Stimulated activated CD4-positive, alpha-beta T cell treated with anti-CD3 and anti-CD28 coated beads, Interleukin-1b, Interleukin-23, amount 100 ng/mL, for 24 hours (primary cell): ENCODE data around the gene GRM1.
"Not testable (repeated sequence)": the region's sequence is repeated elsewhere in the genome, so short reads cannot be mapped to it uniquely, and the experiment has no call there.

Source experiments
- DNase-seq, 4 experiments: peaks; one replicate each; pipeline ENCODE4 v3.0.0-alpha.2; 2020; ENCODE audit warnings: low read depth in 4 of 4, low spot score in 1 of 4

Gene GRM1

GRCh38 chr6:146191166-146191565, 162.3 kb downstream of the GRM1 start:
- DNase-seq, result no peak

- no peak for DNase-seq
Observed at GRCh38 chr6:146191612-146192011, 162.8 kb downstream of the GRM1 start.

- no peak for DNase-seq
Observed at GRCh38 chr6:146194434-146194833, 165.6 kb downstream of the GRM1 start.

- DNase-seq, result no peak
Observed at GRCh38 chr6:146200176-146200575, 171.3 kb downstream of the GRM1 start.

GRCh38 chr6:146202570-146202969, 173.7 kb downstream of the GRM1 start:
- no peak for DNase-seq

GRCh38 chr6:146209942-146210341, 181.1 kb downstream of the GRM1 start:
- DNase-seq, result no peak

- DNase-seq, result no peak
Observed at GRCh38 chr6:146210406-146211083, 181.7 kb downstream of the GRM1 start.

- DNase-seq, result no peak
Observed at GRCh38 chr6:146211646-146212045, 182.8 kb downstream of the GRM1 start.

- DNase-seq, result no peak
Observed at GRCh38 chr6:146212781-146213180, 183.9 kb downstream of the GRM1 start.

GRCh38 chr6:146219101-146219500, 190.2 kb downstream of the GRM1 start:
- no peak for DNase-seq

GRCh38 chr6:146224449-146224848, 195.6 kb downstream of the GRM1 start:
- no peak for DNase-seq

GRCh38 chr6:146224988-146225387, 196.1 kb downstream of the GRM1 start:
- DNase-seq, result no peak

- no peak for DNase-seq
Observed at GRCh38 chr6:146240322-146240721, 211.5 kb downstream of the GRM1 start.

GRCh38 chr6:146240807-146241206, 211.9 kb downstream of the GRM1 start:
- no peak for DNase-seq

- not testable (repeated sequence) for DNase-seq
Observed at GRCh38 chr6:146243646-146244045, 214.8 kb downstream of the GRM1 start.

GRCh38 chr6:146244630-146245143, 215.8 kb downstream of the GRM1 start:
- no peak for DNase-seq

- DNase-seq, result no peak
Observed at GRCh38 chr6:146246028-146246427, 217.2 kb downstream of the GRM1 start.

GRCh38 chr6:146253691-146254090, 224.8 kb downstream of the GRM1 start:
- DNase-seq, result no peak

GRCh38 chr6:146258206-146258605, 229.3 kb downstream of the GRM1 start:
- no peak for DNase-seq

- no peak for DNase-seq
Observed at GRCh38 chr6:146260886-146261285, 232.0 kb downstream of the GRM1 start.

GRCh38 chr6:146265056-146265455, 236.2 kb downstream of the GRM1 start:
- DNase-seq, result no peak

- no peak for DNase-seq
Observed at GRCh38 chr6:146267447-146267846, 238.6 kb downstream of the GRM1 start.

- DNase-seq, result no peak
Observed at GRCh38 chr6:146267946-146268345, 239.1 kb downstream of the GRM1 start.
